ENCODE data around the gene DHX9.

DHX9 gene

GRCh38 chr1:182841368-182841988 is 2.3 kb downstream of the DHX9 start:
- DNase-seq: no peak

- DNase-seq: no peak
These were observed 3.1 kb downstream of the DHX9 start for GRCh38 chr1:182842265-182842664.

GRCh38 chr1:182845379-182845778 is 6.2 kb downstream of the DHX9 start:
- DNase-seq: no peak

DNA sequence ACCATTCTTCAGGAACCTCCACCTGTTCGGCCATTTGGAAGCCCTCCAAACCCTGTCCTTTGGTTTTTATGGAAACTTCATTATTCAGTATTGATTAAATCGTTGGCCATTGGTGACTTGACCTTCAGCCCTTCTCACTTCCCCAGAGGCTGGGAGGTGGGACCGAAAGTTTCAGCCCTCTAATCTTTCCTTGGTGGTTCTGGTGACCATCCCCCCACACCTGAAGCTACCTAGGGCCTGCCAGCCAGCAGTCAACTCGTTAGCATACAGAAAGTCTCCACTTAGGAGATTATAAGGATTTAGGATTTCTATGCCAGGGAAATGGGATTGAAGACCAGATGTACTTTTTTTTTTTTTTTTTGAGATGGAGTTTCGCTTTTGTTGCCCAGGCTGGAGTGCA is 6.7 kb downstream of the DHX9 start:
- DNase-seq: no peak

- DNase-seq: no peak
These were observed 8.0 kb downstream of the DHX9 start for GRCh38 chr1:182847105-182847504.

DNA sequence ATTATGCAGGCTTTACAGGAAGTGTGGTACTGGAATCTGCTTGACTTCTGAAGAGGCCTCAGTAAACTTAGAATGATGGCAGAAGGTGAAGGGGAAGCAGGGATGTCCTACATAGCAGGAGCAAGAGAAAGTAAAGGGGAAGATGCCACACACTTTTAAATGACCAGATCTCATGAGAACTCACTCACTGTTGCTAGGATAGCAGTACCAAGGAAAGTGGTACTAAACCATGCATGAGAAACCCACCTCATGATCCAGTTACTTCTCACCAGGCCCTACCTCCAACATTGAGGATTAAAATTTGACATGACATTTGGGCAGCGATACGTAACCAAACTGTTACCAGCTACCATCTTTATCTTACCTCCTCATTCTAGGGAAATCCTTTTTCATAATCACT is 9.6 kb downstream of the DHX9 start:
- no peak for DNase-seq

GRCh38 chr1:182850319-182850718 is 11.2 kb downstream of the DHX9 start:
- DNase-seq: no peak

DNA sequence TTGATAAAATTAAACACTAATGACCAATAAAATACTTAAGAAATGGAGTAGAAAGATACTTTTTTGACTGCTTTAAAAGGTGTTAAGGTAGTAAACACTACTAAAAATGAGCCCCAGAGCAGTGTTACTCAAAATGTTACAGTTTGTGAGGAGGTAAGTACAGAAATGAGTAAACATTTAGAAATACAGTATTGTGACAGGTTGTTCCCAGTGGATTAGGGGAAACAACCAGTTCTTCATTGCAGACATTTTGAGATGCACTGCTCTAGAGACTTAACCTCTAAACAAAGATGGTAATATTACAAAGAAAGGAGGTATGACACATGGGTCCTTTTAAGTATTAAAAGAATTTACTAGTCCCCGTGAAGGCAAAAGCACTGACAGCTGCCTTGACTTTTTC is 12.7 kb downstream of the DHX9 start:
- no peak for DNase-seq

GRCh38 chr1:182855911-182856310 is 16.8 kb downstream of the DHX9 start:
- no peak for DNase-seq

GRCh38 chr1:182857212-182857611 is 18.1 kb downstream of the DHX9 start:
- DNase-seq: no peak

- no peak for DNase-seq
These were observed 21.5 kb downstream of the DHX9 start for GRCh38 chr1:182860658-182861057.

DNA sequence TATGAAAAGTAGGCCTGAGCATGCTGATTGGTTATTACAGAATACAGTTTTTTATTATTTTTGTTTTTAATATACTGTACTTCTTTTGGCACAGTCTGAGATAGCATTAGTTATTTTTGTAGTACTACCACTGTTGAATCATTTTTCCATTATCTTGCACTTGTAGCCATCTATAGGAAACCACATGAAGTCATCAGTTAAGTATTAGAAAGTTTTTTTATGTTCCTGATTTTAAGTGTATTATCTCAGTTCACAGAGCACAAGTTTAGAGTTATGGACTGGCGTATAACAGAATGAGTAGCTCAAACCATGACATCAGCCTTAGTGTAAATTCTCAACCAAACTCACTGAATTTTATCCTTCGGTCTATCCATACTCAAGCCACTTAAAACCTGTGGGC is 22.8 kb downstream of the DHX9 start:
- no peak for DNase-seq

- DNase-seq: no peak
These were observed 23.7 kb downstream of the DHX9 start for GRCh38 chr1:182862827-182863226.

- no peak for DNase-seq
These were observed 24.8 kb downstream of the DHX9 start for GRCh38 chr1:182863940-182864339.

DNA sequence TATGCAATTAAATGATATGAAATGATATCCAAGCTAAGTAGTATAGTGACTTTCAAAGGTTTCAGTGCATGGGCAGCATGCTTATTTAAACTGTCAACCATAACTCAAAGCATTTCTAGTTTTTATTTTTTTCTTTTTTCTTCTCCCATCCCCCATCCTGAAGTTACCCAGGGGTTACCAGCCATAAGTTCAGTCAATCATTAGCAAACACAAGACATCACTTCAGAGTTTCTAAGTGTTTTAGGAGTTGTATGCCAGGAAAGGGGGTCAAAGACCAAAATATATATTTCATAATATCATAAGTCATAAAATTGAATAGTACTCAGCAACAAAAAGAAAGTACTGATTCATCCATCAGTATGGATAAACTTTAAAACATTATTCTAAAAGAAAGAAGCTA is 28.7 kb downstream of the DHX9 start:
- DNase-seq: no peak

DNA sequence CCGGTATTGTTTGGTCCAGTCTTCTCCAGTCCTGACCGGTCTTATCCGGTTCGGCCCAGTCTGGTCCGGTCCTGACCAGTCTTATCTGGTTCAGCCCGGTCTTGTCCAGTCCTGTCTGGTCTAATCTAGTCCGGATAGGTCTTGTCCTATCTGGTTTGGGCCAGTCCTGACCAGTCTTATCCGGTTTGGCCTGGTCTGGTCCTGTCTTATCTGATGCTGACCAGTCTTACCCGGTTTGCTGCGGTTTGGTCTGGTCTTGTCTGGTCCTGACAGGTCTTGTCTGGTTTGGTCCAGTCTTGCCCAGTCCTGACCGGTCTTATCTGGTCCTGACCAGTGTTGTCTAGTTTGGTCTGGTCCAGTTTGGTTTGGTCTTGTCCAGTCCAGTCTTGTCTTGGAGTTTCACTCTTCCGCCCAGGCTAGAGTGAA is 30.1 kb downstream of the DHX9 start:
- DNase-seq: no peak

GRCh38 chr1:182872881-182873280 is 33.7 kb downstream of the DHX9 start:
- DNase-seq: no peak

GRCh38 chr1:182875889-182876288 is 36.7 kb downstream of the DHX9 start:
- no peak for DNase-seq

GRCh38 chr1:182877331-182877730 is 38.2 kb downstream of the DHX9 start:
- DNase-seq: no peak

DNA sequence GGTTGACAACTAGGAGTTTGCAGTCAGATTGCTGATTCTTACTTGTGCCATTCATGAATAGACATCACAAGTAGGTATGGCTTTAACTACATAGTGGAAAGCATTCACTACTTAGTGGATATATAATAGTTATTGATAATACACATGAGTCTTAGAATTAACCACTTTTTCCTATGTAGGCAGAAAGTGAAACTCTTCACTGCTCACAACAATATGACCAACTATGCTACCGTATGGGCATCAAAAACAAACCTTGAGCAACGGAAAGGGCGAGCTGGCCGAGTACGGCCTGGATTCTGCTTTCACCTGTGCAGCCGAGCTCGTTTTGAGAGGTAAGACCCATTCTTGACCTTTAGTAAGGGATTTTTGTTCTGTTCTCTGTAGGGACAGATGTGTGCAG is 38.7 kb downstream of the DHX9 start:
- DNase-seq: no peak

GRCh38 chr1:182884872-182885271 is 45.7 kb downstream of the DHX9 start:
- no peak for DNase-seq

GRCh38 chr1:182885591-182885990 is 46.4 kb downstream of the DHX9 start:
- no peak for DNase-seq

DNA sequence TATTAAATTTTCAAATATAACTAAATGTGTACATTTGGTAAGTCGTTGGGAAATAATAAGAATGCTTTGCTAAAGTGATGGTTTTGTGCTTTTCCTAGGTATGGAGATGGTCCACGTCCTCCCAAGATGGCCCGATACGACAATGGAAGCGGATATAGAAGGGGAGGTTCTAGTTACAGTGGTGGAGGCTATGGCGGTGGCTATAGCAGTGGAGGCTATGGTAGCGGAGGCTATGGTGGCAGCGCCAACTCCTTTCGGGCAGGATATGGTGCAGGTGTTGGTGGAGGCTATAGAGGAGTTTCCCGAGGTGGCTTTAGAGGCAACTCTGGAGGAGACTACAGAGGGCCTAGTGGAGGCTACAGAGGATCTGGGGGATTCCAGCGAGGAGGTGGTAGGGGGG is 47.8 kb downstream of the DHX9 start:
- no peak for DNase-seq

GRCh38 chr1:182888736-182889531 is 49.8 kb downstream of the DHX9 start:
- no peak for DNase-seq

GRCh38 chr1:182889997-182890396 is 50.9 kb downstream of the DHX9 start:
- DNase-seq: no peak
